Mucosa of rectum (tissue), 2 donors: Measurements from ENCODE around the gene RAB3B.
"Not testable (repeated sequence)": the region's sequence is repeated elsewhere in the genome, so short reads cannot be mapped to it uniquely, and the experiment has no call there.

Experiments
- H3K27ac ChIP-seq, 2 donors: one replicate each; pipeline ENCODE4 v1.7.0; 2013; ENCODE audit warnings: inconsistent platforms in 2 of 2, low read depth in 2 of 2, low read length in 2 of 2
- H3K27me3 ChIP-seq, 2 donors: one replicate each; pipeline ENCODE4 v1.7.0; 2013; ENCODE audit warnings: low read length in 2 of 2; ENCODE audit not compliant: control insufficient read depth in 2 of 2, insufficient read depth in 2 of 2
- H3K36me3 ChIP-seq, 2 donors: one replicate each; pipeline ENCODE4 v1.7.0; 2013; ENCODE audit warnings: low read length in 2 of 2; ENCODE audit not compliant: control insufficient read depth in 2 of 2, insufficient read depth in 2 of 2
- H3K4me1 ChIP-seq, 2 donors: one replicate each; pipeline ENCODE4 v1.7.0; 2013; ENCODE audit warnings: low read length in 2 of 2, mild to moderate bottlenecking in 1 of 2; ENCODE audit not compliant: control insufficient read depth in 2 of 2, insufficient read depth in 2 of 2
- H3K4me3 ChIP-seq, 2 donors: one replicate each; pipeline ENCODE4 v1.7.0; 2013; ENCODE audit warnings: low read length in 2 of 2
- H3K9ac ChIP-seq, 2 donors: one replicate each; pipeline ENCODE4 v1.7.0; 2013; ENCODE audit warnings: low read length in 2 of 2, low read depth in 1 of 2, mild to moderate bottlenecking in 1 of 2
- H3K9me3 ChIP-seq, 2 donors: one replicate each; pipeline ENCODE4 v1.7.0; 2013; ENCODE audit warnings: low read length in 2 of 2; ENCODE audit not compliant: control insufficient read depth in 2 of 2
- donor health status: healthy.
- donor health status: Normal muscosa, but diverticular disease.

The RAB3B gene

DNA sequence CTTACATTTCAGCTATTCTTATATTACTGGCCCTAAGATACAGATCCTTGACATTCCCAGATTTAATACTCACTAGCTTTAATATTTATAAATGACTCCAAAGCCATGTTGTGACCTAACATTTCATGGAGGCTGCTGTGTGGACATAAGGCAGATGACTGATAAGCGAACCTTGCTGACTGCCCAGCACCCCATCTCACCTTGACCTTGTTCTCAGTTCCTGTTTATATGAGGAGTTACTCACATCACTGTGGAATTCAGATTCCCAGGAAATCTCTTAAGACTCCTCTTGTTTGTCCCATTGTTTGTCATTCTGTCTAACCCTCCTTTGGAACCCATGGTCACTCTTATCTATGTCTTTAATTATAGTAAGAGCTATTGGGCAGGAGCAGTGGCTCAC lies 21.9 kb downstream of the RAB3B start:
- H3K4me3 ChIP-seq = no peak overlapping the region
- no peaks in the 10 kb centered on the region for H3K4me1 ChIP-seq
- H3K36me3 ChIP-seq = no peaks in the 10 kb centered on the region
- no peak overlapping the region for H3K27ac ChIP-seq
- no peaks in the 10 kb centered on the region for H3K9me3 ChIP-seq
- no peak overlapping the region for H3K9ac ChIP-seq
- H3K27me3 ChIP-seq = peaks cover 0 to 2% of the 10 kb centered on the region in 2 donors

DNA sequence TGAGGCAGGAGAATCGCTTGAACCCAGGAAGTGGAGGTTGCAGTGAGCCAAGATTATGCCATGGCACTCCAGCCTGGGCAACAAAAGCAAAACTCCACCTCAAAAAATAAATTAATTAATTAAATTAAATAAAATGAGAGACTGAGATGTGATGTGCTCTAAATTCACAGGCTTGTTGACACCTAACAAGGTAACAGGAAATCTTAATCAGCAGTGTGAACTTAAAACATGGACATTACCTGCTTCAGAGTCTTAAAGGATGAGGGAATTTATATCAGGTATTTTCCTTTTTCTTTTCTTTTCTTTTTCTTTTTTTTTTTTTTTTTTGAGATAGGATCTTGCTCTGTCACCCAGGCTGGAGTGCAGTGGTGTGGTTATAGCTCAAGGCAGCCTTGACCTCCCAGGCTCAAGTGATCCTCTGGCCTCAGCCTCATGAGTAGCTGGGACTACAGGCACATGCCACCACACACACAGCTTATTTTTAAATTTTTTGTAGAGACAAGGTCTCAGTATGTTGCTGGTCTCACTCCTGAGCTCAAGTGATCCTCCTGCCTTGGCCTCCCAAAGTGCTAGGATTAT lies 23.2 kb downstream of the RAB3B start:
- not testable (repeated sequence) for H3K27me3 ChIP-seq, H3K27ac ChIP-seq, H3K36me3 ChIP-seq, H3K4me3 ChIP-seq, H3K9ac ChIP-seq, H3K4me1 ChIP-seq, H3K9me3 ChIP-seq

DNA sequence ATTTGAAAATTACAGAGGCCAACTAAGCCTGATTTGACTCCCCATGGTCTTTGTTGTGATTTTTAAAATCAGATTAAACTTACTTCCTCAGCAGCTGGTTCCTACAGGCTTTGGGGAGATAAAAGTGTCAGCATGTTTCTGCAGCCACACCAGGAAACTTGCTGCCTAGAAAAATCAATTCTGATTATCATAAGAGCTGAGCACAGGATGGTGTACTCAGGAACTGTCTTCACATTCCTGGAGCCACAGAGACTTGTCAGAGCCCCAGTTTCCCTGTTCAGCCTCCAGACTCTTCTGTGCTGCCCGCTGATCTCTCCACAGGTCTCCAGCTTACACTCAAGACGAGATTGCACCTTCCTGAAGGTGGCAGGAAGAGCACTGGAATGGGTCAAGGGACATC lies 23.9 kb downstream of the RAB3B start:
- no peaks in the 10 kb centered on the region for H3K9me3 ChIP-seq
- no peak overlapping the region for H3K4me3 ChIP-seq
- H3K27ac ChIP-seq = no peak overlapping the region
- H3K4me1 ChIP-seq = no peaks in the 10 kb centered on the region
- no peaks in the 10 kb centered on the region for H3K36me3 ChIP-seq
- no peak overlapping the region for H3K9ac ChIP-seq
- peaks cover 0 to 2% of the 10 kb centered on the region in 2 donors for H3K27me3 ChIP-seq

DNA sequence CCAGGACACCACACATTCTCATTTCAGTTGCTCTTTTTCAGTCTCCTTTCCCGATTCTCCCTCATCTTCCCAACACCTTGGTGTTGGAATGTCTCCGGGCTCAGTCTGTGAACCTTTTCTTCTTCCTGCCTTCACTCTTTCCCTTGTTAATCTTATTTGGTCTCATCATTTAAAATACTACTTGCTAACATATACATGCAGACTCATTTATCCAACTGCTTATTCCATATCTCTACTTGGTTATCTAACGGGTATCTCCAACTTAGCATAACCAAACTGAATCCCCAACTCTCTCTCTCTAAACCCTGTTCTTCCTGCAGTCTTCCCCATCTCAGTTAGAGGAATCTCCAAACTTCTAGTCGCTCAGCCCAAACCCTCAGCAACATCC lies 26.2 kb downstream of the RAB3B start:
- peaks cover 4 to 11% of the 10 kb centered on the region in 2 donors for H3K27me3 ChIP-seq

DNA sequence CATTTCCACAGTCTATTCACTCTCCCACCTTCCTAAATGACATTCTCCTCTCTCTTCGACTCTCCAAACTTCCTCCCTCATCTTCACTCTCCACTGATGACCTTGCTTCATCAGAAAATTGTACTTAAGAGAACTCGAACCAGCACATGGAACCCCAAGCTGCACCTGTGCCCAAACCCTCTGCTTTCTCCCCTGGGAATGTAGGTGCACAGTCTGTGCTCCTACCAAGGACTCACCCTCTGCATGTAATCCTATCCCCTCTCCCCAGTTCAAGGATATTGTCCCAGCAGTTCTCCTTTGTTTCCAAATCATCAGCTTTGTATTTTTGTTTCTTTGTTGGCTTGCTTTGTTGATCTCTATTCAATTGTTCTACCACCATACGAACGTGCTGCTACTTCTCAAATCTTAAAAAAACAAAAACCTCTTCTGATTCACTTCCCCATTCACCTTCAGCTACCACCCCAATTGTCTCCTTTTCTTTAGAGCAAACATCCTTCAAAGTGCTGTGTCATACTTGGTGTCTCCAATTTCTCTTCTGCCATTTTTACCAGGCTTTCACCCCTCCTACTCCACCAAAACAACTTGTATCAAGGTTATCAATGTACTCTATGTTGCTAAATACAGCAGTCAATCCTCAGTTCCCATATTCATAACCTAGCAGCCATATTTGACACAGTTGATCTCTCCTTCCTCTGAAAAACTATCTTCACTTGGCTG lies 26.8 kb downstream of the RAB3B start:
- Histone ChIP-seq H3K27ac (no peak overlapping the region), H3K27me3 (peaks cover 4 to 11% of the 10 kb centered on the region in 2 donors), H3K9me3 (no peaks in the 10 kb centered on the region), H3K9ac (no peak overlapping the region), H3K36me3 (no peaks in the 10 kb centered on the region), H3K4me3 (no peak overlapping the region), H3K4me1 (no peaks in the 10 kb centered on the region)

More for the DNA sequence above, 26.2 kb downstream of the RAB3B start:
- Histone ChIP-seq H3K9me3 (no peaks in the 10 kb centered on the region), H3K27ac (no peak overlapping the region), H3K9ac (no peak overlapping the region), H3K4me1 (no peaks in the 10 kb centered on the region), H3K36me3 (no peaks in the 10 kb centered on the region), H3K4me3 (no peak overlapping the region)

DNA sequence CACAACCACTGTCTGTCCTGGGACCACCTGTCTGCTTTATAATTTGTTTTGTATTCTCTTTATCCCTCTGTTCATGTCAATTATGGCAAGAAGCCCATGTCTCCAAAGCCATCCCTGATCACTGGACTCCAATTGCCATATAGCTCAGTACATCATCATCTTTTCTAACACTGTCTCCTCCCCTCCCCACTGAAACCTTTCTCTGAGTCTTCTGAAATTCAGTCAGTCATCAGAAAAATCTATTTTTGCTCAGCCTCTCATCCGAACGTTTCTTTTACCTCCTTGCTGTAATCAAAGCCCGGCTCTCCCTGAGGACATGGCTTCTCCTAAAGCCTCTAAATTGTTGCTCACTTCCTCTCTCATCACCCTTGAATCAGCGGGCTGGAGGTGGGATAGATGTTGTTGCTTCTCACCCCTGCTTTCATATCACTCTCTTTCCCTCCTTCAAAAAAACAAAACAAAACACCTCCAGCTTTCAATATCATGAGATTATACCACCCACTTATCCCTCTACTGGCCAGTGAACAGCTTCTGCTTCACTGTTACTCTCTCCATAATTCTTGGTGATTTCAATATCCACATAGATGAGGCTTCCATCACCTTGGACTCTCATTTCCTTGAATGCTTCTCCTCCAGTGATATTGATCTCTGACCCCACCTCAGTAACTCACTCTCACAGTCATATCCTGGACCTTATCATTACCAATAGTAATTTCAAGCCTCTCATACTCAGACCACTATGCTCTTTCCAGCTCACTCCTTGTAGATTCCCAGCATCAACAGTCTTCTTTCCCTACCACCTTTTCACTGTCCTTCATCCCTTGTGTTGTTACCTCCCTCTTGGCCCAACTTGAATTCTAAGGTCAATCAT lies 27.8 kb downstream of the RAB3B start:
- H3K36me3 ChIP-seq = no peaks in the 10 kb centered on the region
- H3K27me3 ChIP-seq = peaks cover 4 to 11% of the 10 kb centered on the region in 2 donors
- H3K4me1 ChIP-seq = no peaks in the 10 kb centered on the region
- H3K9me3 ChIP-seq = no peaks in the 10 kb centered on the region
- H3K27ac ChIP-seq = no peak overlapping the region
- no peak overlapping the region for H3K9ac ChIP-seq
- no peak overlapping the region for H3K4me3 ChIP-seq

DNA sequence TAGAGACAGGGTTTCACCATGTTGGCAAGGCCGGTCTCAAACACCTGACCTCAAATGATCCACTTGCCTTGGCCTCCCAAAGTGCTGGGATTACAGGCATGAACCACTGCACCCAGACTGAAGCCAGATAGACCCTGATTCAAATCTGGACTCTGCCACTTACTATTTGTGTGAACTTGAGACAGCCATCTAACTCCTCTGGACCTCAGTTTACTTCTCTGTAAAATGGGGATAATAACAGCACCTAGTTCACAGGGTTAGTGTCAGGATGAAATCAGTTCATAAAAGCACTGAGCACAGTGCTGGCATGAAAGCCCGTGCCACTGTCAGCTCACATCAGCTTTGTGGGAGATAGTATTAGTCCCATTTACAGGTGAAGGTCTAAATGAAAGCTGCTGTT lies 28.5 kb downstream of the RAB3B start:
- Histone ChIP-seq H3K9me3 (no peaks in the 10 kb centered on the region), H3K4me1 (peaks cover 0 to 6% of the 10 kb centered on the region in 2 donors), H3K4me3 (no peak overlapping the region), H3K27me3 (peaks cover 4 to 11% of the 10 kb centered on the region in 2 donors), H3K36me3 (no peaks in the 10 kb centered on the region), H3K27ac (no peak overlapping the region), H3K9ac (no peak overlapping the region)

DNA sequence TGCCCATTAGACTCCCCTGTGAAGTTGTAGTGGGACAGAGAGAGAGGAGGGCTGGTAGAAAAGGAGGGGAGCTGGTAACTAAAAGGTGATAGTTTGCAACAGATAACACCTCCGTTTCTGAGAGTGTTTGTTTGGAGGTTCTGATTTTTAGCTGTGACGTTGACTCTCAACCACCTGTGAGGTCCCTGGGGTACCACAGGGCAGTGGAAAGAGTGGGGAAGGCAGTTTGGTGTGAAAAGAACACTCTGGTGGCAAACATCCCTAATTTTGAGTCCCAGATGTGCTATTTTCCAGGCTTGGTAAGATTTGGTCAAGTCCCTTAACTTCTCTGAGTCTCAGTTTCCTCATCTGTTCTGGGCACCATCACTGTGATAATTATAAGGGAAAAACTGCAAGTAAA lies 29.3 kb downstream of the RAB3B start:
- Histone ChIP-seq H3K9ac (no peak overlapping the region), H3K27ac (no peak overlapping the region), H3K9me3 (no peaks in the 10 kb centered on the region), H3K4me3 (no peak overlapping the region), H3K4me1 (peaks cover 0 to 11% of the 10 kb centered on the region in 2 donors), H3K36me3 (no peaks in the 10 kb centered on the region), H3K27me3 (peaks cover 4 to 11% of the 10 kb centered on the region in 2 donors)

DNA sequence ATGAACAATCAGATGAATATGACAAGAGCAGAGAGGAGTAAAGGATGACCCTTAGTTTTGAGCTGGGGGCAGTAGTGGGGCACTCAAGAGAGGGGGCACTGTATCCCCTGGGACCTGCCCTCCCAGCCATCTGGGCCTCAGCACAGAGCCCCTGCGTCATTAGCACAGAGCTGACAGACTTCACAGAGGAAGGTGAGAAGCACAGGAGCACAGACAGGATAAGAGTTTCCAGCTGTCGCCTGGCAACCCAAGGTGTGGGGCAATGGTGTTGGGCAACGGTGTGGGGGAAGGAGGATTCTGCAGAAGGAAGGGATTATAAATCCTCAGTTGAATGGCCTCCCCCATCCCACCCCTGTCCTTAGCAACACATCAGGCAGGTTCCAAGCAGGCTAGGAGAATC lies 30.2 kb downstream of the RAB3B start:
- Histone ChIP-seq H3K27me3 (peaks cover 4 to 11% of the 10 kb centered on the region in 2 donors), H3K9me3 (no peaks in the 10 kb centered on the region), H3K36me3 (no peaks in the 10 kb centered on the region), H3K4me1 (peaks cover 0 to 11% of the 10 kb centered on the region in 2 donors), H3K27ac (no peak overlapping the region), H3K4me3 (no peak overlapping the region), H3K9ac (no peak overlapping the region)

DNA sequence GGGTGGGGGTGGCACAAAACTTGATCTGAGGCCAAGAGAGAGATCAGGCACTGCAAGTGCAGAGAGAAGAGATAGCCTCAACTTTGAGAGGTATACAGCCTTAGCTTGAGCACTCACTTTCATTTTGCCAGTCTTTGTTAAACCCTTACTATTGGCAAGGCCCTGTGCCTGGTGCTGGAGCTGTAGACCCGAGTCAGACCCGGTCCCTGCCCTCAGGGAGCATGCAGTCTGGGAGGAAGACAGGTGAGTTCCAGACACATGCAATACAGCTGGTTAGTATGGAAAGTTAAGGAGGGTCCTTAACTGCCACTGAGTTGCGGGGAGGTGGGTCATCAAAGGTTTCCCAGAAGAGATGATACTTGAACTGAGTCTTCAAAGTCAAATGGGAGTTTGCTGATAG lies 31.7 kb downstream of the RAB3B start:
- H3K27ac ChIP-seq = no peak overlapping the region
- peaks cover 0 to 11% of the 10 kb centered on the region in 2 donors for H3K4me1 ChIP-seq
- H3K9ac ChIP-seq = no peak overlapping the region
- no peaks in the 10 kb centered on the region for H3K9me3 ChIP-seq
- peaks cover 4 to 9% of the 10 kb centered on the region in 2 donors for H3K27me3 ChIP-seq
- H3K36me3 ChIP-seq = no peaks in the 10 kb centered on the region
- no peak overlapping the region for H3K4me3 ChIP-seq
